ENCODE data around the gene BLVRA.

The BLVRA gene

GRCh38 chr7:43855176-43855575 lies 96.7 kb downstream of the BLVRA start:
- no peak for TF ChIP-seq ZNF8 (CRISPR knock-in tag; IDR thresholded peaks at IDR 0.05)
- ATAC-seq, result no peak

GRCh38 chr7:43856316-43856715 lies 97.8 kb downstream of the BLVRA start:
- ATAC-seq, result no peak
- TF ChIP-seq ZFP3 (CRISPR knock-in tag; IDR thresholded peaks at IDR 0.05), result no peak
- no peak for TF ChIP-seq ZNF8 (CRISPR knock-in tag; IDR thresholded peaks at IDR 0.05)

All from SK-N-SH treated with all-trans-retinoic acid at 6 μM for 48 hours (cell line).